ENCODE results near the gene PDE8A. TPM values are rescaled to one million over a fixed set of nuclear protein-coding genes. Genes with fewer than 3 reads are reported as not detected.
A peak's percentile ranks its signal among the peaks of the same experiment; 100 is the strongest.
"Not testable (repeated sequence)": the region's sequence is repeated elsewhere in the genome, so short reads cannot be mapped to it uniquely, and the experiment has no call there.

PDE8A gene
- total and polyA plus RNA-seq, 5 donors, result 11.5 to 24.7 (median 19.4) TPM

DNA sequence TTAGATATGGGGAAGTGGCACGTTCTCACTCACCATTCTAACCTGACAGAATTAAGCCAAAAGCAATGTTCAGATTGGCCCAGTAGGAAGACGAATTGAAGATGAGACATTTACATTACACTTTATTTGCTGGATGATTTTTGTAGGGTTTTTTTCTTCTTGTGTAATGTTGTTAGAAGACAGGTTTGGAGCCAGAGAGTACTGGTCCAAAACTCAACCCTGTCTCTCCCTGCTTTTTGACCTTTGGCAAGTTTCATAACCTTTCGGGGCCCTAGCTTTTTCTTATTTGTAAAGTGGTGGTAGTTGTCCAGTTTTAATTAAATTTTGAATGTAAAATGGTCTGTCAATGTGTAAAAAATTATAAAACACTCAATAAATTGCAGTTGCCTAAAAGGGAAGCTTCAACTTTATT lies 29.5 kb downstream of the PDE8A start:
- 4% methylated on average over 3 of the region's 3 CpGs for WGBS
- Histone ChIP-seq H3K27ac (ENCODE audit: low read length) (peak overlapping the region; percentile 2), H3K4me3 (ENCODE audit: low read length) (no peak overlapping the region), H3K27me3 (ENCODE audit: control insufficient read depth, insufficient read depth) (no peaks in the 10 kb centered on the region), H3K4me1 (ENCODE audit: control insufficient read depth, insufficient read depth, low read length) (peaks cover 16% of the 10 kb centered on the region), H3K9me3 (ENCODE audit: control insufficient read depth, low read length) (no peaks in the 10 kb centered on the region)
- ATAC-seq (peak in 1 of 2 donors; percentile 16), DNase-seq (no peak)
- intact Hi-C loops (cut with DNase I), result no loop called here

DNA sequence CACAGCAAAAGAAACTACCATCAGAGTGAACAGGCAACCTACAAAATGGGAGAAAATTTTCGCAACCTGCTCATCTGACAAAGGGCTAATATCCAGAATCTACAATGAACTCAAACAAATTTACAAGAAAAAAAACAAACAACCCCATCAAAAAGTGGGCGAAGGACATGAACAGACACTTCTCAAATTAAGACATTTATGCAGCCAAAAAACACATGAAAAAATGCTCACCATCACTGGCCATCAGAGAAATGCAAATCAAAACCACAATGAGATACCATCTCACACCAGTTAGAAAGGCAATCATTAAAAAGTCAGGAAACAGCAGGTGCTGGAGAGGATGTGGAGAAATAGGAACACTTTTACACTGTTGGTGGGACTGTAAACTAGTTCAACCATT lies 30.1 kb downstream of the PDE8A start:
- intact Hi-C loops (cut with DNase I); ATAC-seq; H3K4me3 ChIP-seq (ENCODE audit: low read length); H3K9me3 ChIP-seq (ENCODE audit: control insufficient read depth, low read length); H3K27me3 ChIP-seq (ENCODE audit: control insufficient read depth, insufficient read depth); H3K27ac ChIP-seq (ENCODE audit: low read length); DNase-seq: not testable (repeated sequence)
- H3K4me1 ChIP-seq (ENCODE audit: control insufficient read depth, insufficient read depth, low read length), result peaks cover 16% of the 10 kb centered on the region
- 98% methylated on average over 1 of the region's 2 CpGs for WGBS

DNA sequence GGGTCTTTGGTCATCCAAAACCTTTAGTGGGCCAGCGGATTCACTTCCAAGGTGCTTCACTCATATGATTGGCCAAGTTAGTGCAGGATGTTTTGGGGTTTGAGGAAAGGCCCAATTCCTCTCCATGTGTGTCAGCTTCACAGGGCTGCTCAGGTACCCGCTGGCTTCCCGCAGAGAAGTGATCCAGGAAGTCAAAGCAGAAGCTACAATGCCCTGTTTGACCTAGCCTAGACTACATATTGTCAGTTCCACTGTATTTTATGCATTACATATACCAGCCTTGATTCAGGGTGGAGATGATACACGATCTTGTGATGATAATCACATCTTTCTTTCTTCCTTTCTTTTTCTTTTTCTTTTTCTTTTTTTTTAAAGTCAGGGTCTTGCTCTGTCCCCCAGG lies 32.1 kb downstream of the PDE8A start:
- WGBS, result 93% methylated on average over 4 of the region's 4 CpGs
- intact Hi-C loops (cut with DNase I), result no loop called here
- peak overlapping the region; percentile 1 for H3K27ac ChIP-seq (ENCODE audit: low read length)
- H3K9me3 ChIP-seq (ENCODE audit: control insufficient read depth, low read length), result no peaks in the 10 kb centered on the region
- peaks cover 5% of the 10 kb centered on the region for H3K4me1 ChIP-seq (ENCODE audit: control insufficient read depth, insufficient read depth, low read length)
- DNase-seq (no peak), ATAC-seq (no peak)
- no peak overlapping the region for H3K4me3 ChIP-seq (ENCODE audit: low read length)
- no peaks in the 10 kb centered on the region for H3K27me3 ChIP-seq (ENCODE audit: control insufficient read depth, insufficient read depth)

DNA sequence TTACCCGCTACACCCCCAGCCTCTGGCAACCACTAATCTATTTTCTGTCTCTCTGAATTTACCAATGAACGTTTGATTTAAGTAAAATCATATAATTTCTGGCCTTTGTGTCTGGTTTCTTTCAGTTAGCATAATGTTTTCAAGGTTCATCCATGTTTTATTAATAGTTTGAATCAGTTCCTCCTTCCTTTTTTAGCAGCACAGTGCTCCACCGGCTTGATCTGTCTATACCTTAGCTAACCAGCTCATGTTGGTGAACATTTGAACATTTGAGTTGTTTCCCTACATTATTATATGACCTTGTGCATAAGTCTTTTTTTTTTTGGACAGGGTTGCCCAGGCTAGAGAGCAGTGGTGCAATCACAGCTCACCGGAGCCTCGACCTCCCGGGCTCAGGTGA lies 33.3 kb downstream of the PDE8A start:
- intact Hi-C loops (cut with DNase I), result no loop called here
- peaks cover 3% of the 10 kb centered on the region for H3K4me1 ChIP-seq (ENCODE audit: control insufficient read depth, insufficient read depth, low read length)
- ATAC-seq (no peak), DNase-seq (no peak)
- H3K9me3 ChIP-seq (ENCODE audit: control insufficient read depth, low read length), result no peaks in the 10 kb centered on the region
- WGBS, result 76% methylated on average over 6 of the region's 6 CpGs
- H3K27me3 ChIP-seq (ENCODE audit: control insufficient read depth, insufficient read depth), result no peaks in the 10 kb centered on the region
- no peak overlapping the region for H3K27ac ChIP-seq (ENCODE audit: low read length)
- H3K4me3 ChIP-seq (ENCODE audit: low read length), result no peak overlapping the region

DNA sequence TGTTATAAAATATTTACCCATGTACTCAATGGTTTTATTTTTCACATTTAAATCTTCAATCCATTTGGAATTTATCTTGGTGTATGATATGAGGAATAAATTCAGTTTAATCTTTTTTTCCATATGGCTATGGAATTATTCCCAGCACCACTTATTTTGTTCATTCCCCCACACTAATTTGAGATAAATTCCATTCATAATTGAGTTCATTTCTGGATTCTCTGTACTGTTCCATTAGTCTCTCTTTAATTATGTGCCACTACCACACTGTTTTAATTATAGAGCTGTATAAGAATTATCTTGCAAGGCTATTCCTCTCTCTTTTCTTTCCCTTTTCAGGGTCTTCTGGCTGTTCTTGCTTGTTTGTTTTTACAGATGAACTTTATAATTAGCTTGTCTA lies 34.6 kb downstream of the PDE8A start:
- ATAC-seq (no peak), DNase-seq (no peak)
- Histone ChIP-seq H3K9me3 (ENCODE audit: control insufficient read depth, low read length) (no peaks in the 10 kb centered on the region), H3K27ac (ENCODE audit: low read length) (no peak overlapping the region), H3K4me1 (ENCODE audit: control insufficient read depth, insufficient read depth, low read length) (no peaks in the 10 kb centered on the region), H3K4me3 (ENCODE audit: low read length) (no peak overlapping the region), H3K27me3 (ENCODE audit: control insufficient read depth, insufficient read depth) (no peaks in the 10 kb centered on the region)
- intact Hi-C loops (cut with DNase I), result no loop called here

DNA sequence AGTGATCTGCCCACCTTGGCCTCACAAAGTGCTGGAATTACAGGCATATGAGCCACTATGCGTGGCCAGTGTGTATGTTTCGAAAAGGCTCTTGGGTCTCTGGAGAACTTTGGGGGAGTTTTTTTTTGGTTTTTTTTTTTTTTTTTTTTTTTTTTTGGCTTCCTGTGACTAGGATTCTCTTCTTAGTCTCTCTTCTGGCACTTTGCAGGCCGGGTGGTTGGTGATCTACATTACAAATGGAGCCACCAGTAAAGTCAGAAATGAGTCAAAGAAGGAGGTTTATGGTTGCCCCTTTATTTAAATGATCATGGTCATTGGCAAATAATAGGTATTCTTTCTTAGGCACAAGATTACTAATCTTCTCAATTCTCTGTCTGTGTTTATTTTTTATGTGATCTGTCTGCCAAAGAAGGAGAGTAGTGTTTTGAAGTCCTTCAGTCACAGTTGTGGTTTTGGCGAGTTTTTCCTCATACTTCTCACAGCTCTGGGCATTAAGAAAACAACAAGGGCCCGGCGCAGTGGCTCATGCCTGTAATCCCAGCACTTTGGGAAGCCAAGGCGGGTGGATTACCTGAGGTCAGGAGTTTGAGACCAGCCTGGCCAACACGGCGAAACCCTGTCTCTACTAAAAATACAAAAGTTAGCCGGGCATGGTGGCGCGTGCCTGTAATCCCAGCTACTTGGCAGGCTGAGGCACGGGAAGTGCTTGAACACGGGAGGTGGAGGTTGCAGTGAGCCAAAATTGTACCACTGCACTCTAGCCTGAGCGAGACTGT lies 38.3 kb downstream of the PDE8A start:
- Histone ChIP-seq H3K9me3 (ENCODE audit: control insufficient read depth, low read length) (no peaks in the 10 kb centered on the region), H3K4me1 (ENCODE audit: control insufficient read depth, insufficient read depth, low read length) (peaks cover 2% of the 10 kb centered on the region), H3K4me3 (ENCODE audit: low read length) (no peak overlapping the region), H3K27ac (ENCODE audit: low read length) (no peak overlapping the region), H3K27me3 (ENCODE audit: control insufficient read depth, insufficient read depth) (no peaks in the 10 kb centered on the region)
- WGBS, result 77% methylated on average over 15 of the region's 15 CpGs
- intact Hi-C loops (cut with DNase I), result no loop called here
- DNase-seq (no peak), ATAC-seq (no peak)

DNA sequence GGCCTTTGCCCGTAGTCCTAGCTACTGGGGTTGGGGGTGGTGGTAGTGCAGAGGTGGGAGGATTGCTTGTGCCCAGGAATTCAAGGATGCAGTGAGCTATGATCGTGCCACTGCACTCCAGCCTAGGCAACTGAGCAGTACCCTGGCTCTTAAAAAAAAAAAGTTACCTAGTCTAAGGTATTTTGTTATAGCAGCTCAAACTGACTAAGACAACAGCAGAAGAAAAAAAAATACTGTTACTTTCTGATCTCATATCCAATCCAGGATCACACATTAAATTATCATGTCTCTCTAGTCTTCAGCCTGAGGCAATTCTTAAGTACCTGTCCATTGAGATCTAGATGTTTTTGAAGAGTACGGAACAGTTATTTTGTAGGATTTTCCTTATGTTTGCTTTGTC lies 39.8 kb downstream of the PDE8A start:
- Histone ChIP-seq H3K4me1 (ENCODE audit: control insufficient read depth, insufficient read depth, low read length) (peaks cover 13% of the 10 kb centered on the region), H3K27me3 (ENCODE audit: control insufficient read depth, insufficient read depth) (no peaks in the 10 kb centered on the region), H3K9me3 (ENCODE audit: control insufficient read depth, low read length) (no peaks in the 10 kb centered on the region), H3K27ac (ENCODE audit: low read length) (no peak overlapping the region), H3K4me3 (ENCODE audit: low read length) (no peak overlapping the region)
- no peak for ATAC-seq
- no peak for DNase-seq
- WGBS, result 97% methylated on average over 3 of the region's 3 CpGs
- intact Hi-C loops (cut with DNase I), result no loop called here

DNA sequence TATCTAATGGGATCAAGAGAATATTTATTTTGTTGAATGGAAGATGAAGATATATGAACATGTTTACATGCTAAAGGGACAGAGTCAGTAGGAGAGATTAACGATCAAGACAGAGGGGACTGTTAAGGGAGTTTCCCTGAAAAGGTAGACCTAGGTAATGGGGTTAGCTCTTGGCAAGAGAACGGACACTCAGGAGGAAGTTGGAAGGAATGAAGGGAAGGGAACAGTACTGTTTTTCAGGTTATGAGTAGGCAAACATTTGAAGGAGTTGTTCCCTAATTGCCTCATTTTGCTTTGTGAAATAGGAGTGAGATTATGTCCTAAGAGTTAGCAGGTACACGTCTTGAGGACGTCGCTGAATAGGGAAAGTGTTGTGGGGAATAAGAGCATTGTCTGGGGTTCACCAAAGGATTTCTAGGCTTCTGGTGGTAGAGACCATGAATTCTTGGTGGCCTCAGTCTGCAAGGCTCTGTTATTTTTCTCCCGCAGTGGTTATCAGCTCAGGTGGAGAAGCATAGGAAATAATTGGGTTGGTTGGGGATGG lies 41.3 kb downstream of the PDE8A start:
- whole genome bisulfite sequencing, result 93% methylated on average over 6 of the region's 6 CpGs
- peaks cover 17% of the 10 kb centered on the region for H3K4me1 ChIP-seq (ENCODE audit: control insufficient read depth, insufficient read depth, low read length)
- no peaks in the 10 kb centered on the region for H3K9me3 ChIP-seq (ENCODE audit: control insufficient read depth, low read length)
- intact Hi-C loops (cut with DNase I), result no loop called here
- no peaks in the 10 kb centered on the region for H3K27me3 ChIP-seq (ENCODE audit: control insufficient read depth, insufficient read depth)
- H3K4me3 ChIP-seq (ENCODE audit: low read length), result no peak overlapping the region
- ATAC-seq (no peak), DNase-seq (no peak)
- H3K27ac ChIP-seq (ENCODE audit: low read length), result no peak overlapping the region

DNA sequence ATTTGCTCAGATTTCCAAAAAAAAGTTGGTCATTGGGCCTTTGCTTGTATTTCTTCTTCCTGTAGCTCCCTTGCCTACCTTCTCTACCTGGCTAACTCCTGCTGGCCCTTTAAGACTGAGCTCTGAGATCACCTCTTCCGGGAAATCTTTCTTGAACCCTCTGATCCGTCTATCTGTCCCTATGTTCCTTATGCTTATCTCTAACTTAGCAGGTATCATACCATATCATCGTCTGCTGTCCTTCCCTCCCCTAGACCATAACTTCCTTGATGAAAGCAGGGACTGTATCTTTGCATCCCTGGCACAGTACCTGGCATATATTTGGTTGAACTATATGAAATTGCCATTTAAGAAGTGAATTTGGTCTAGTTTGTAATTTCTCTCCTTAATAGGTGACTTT lies 42.3 kb downstream of the PDE8A start:
- ATAC-seq (no peak), DNase-seq (no peak)
- no peak overlapping the region for H3K4me3 ChIP-seq (ENCODE audit: low read length)
- 85% methylated on average over 3 of the region's 3 CpGs for WGBS
- H3K4me1 ChIP-seq (ENCODE audit: control insufficient read depth, insufficient read depth, low read length), result peaks cover 17% of the 10 kb centered on the region
- no peaks in the 10 kb centered on the region for H3K9me3 ChIP-seq (ENCODE audit: control insufficient read depth, low read length)
- no peak overlapping the region for H3K27ac ChIP-seq (ENCODE audit: low read length)
- intact Hi-C loops (cut with DNase I), result no loop called here
- no peaks in the 10 kb centered on the region for H3K27me3 ChIP-seq (ENCODE audit: control insufficient read depth, insufficient read depth)

DNA sequence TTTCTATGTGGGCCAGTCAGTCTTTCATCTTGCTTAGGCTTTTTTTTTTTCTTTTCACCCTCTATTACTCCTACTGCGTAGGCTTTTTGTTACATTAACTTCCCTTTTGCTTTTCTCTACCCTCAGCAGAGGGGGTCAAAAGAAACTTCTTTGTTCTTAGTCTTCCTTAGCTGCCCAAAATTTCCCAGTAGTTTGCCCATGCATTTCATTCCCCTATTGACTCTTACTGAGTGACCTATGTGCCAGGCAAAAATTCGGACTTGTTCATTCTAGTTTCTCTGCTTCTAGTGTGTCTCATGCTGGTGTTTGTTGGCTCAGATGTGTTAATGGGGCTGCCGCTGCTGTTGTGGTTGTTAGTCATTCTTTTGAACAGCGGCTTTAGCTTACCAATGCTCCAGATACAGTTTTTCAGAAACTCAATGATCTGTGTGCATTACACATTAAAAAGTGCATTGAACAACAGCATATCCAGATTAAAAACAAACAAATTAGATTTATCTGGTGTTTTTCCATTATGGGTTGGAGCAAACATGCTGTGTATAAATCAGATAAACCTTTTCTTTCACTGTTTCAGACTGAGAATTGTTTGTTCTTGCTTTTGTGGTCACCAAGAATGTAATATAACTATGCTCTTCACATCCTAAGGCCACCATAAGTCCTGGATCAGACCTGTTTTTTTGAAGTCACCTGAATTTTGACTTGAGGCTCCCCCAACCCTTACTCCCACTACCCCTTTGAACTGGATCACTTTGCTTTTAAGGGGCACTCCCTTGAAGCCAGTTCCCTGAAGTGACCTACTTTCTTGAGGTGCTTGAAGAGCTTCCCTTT lies 43.1 kb downstream of the PDE8A start:
- no peak overlapping the region for H3K4me3 ChIP-seq (ENCODE audit: low read length)
- H3K4me1 ChIP-seq (ENCODE audit: control insufficient read depth, insufficient read depth, low read length), result peaks cover 17% of the 10 kb centered on the region
- intact Hi-C loops (cut with DNase I), result no loop called here
- DNase-seq, result no peak
- no peak for ATAC-seq
- no peaks in the 10 kb centered on the region for H3K27me3 ChIP-seq (ENCODE audit: control insufficient read depth, insufficient read depth)
- no peak overlapping the region for H3K27ac ChIP-seq (ENCODE audit: low read length)
- 62% methylated on average over 4 of the region's 4 CpGs for WGBS
- H3K9me3 ChIP-seq (ENCODE audit: control insufficient read depth, low read length), result no peaks in the 10 kb centered on the region

DNA sequence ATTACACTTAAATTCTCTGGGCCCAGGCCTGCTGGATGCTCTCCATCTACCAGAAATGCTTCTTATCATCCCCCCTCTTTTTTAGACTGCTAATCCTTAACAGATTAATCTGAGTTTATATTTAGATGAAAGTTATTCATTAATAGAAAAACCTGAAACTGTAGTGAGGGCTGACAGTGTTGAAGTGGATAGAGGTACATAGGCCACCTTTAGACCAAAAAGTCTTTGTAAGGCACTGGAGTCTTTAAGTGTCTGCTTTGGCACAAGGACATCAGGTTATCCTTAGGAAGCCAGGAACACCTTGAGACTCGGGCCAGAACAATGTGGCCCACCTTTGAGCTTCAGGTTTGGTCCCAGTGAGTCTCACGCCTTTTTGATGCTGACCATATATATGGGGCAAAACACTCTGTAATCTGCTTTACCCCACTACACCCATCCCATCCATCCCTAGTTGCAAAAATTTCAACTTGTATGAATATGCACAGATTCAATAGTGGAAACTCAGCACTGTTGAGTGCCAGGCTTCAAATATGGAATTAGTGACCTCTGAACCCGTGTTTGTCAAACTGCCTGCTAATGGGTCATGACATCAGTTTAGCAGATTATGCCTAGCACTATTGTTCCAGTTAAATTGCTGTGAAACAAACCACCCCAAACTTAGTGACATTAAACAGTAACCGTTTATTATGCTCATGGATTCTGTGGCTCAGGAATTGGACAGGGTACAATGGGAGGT lies 44.0 kb downstream of the PDE8A start:
- H3K4me3 ChIP-seq (ENCODE audit: low read length), result no peak overlapping the region
- H3K27me3 ChIP-seq (ENCODE audit: control insufficient read depth, insufficient read depth), result no peaks in the 10 kb centered on the region
- ATAC-seq, result peak in 1 of 2 donors; percentile 28
- intact Hi-C loops (cut with DNase I), result no loop called here
- no peaks in the 10 kb centered on the region for H3K9me3 ChIP-seq (ENCODE audit: control insufficient read depth, low read length)
- peaks cover 17% of the 10 kb centered on the region for H3K4me1 ChIP-seq (ENCODE audit: control insufficient read depth, insufficient read depth, low read length)
- 73% methylated on average over 4 of the region's 4 CpGs for WGBS
- no peak for DNase-seq
- peak overlapping the region; percentile 65 for H3K27ac ChIP-seq (ENCODE audit: low read length)
